T-helper 17 cell (primary cell): ENCODE data around the gene NDST1. TPM values are rescaled to one million over a fixed set of nuclear protein-coding genes. Genes with fewer than 3 reads are reported as not detected.

Experiments used
- ATAC-seq: fragments of 150-1000 bp; cut with Tn5 transposase; 2 replicates; pipeline ENCODE4 v1.10.0; 2021; ENCODE audit warnings: mild to moderate bottlenecking, moderate library complexity
- DNase-seq, 3 donors: peaks; one replicate each; pipeline versions ENCODE4 v3.0.0 to v3.0.0-alpha.2; 2020 to 2021
- H3K9me3 ChIP-seq: one replicate; pipeline ENCODE4 v1.7.0; 2013; ENCODE audit warnings: low read length, mild to moderate bottlenecking; ENCODE audit not compliant: control insufficient read depth, poor library complexity, severe bottlenecking
- H3K27ac Mint-ChIP-seq: one replicate; pipeline ENCODE4 v1.8.0; 2022; ENCODE audit warnings: mild to moderate bottlenecking, moderate library complexity, mixed read lengths
- H3K27me3 Mint-ChIP-seq: one replicate; pipeline ENCODE4 v1.8.0; 2022; ENCODE audit warnings: mixed read lengths
- H3K36me3 Mint-ChIP-seq: one replicate; pipeline ENCODE4 v1.8.0; 2022; ENCODE audit warnings: low read depth, mixed read lengths
- H3K4me1 Mint-ChIP-seq: one replicate; pipeline ENCODE4 v1.8.0; 2022; ENCODE audit warnings: mild to moderate bottlenecking, mixed read lengths
- H3K4me3 Mint-ChIP-seq: one replicate; pipeline ENCODE4 v1.8.0; 2022; ENCODE audit warnings: mild to moderate bottlenecking, moderate library complexity, mixed read lengths
- total RNA-seq, 4 donors: library from RNA in 2 of 4; stranded (reverse) in 2 of 4; gene quantifications; one replicate each; pipeline ENCODE4 v1.2.3 and lab custom pipeline; 2022 to 2026

Gene NDST1
- total RNA-seq, 2 donors from 2014 or later, result 2.2 to 13.7 TPM

GRCh38 chr5:150556106-150556505 is 48.2 kb downstream of the NDST1 start:
- no peaks in the 10 kb centered on the region for H3K9me3 ChIP-seq
- ATAC-seq, result no peak
- Mint-ChIP-seq H3K27me3 (peaks cover 11% of the 10 kb centered on the region), H3K4me3 (no peak overlapping the region), H3K36me3 (no peaks in the 10 kb centered on the region), H3K4me1 (no peaks in the 10 kb centered on the region), H3K27ac (no peak overlapping the region)
- no peak for DNase-seq

GRCh38 chr5:150556859-150557508 is 49.1 kb downstream of the NDST1 start:
- no peak for ATAC-seq
- H3K27ac Mint-ChIP-seq, result no peak overlapping the region
- H3K4me3 Mint-ChIP-seq, result no peak overlapping the region
- H3K27me3 Mint-ChIP-seq, result peaks cover 2% of the 10 kb centered on the region
- no peaks in the 10 kb centered on the region for H3K36me3 Mint-ChIP-seq
- DNase-seq, result no peak
- no peaks in the 10 kb centered on the region for H3K4me1 Mint-ChIP-seq
- no peaks in the 10 kb centered on the region for H3K9me3 ChIP-seq

- H3K27ac Mint-ChIP-seq, result no peak overlapping the region
- no peaks in the 10 kb centered on the region for H3K4me1 Mint-ChIP-seq
These were observed 49.6 kb downstream of the NDST1 start for GRCh38 chr5:150557509-150557872.

GRCh38 chr5:150558088-150558621 is 50.2 kb downstream of the NDST1 start:
- Mint-ChIP-seq H3K27ac (no peak overlapping the region), H3K27me3 (peaks cover 6% of the 10 kb centered on the region), H3K4me3 (no peak overlapping the region), H3K36me3 (no peaks in the 10 kb centered on the region), H3K4me1 (no peaks in the 10 kb centered on the region)
- ATAC-seq (no peak), DNase-seq (no peak)
- H3K9me3 ChIP-seq, result no peaks in the 10 kb centered on the region

More at GRCh38 chr5:150557509-150557872, 49.6 kb downstream of the NDST1 start:
- Mint-ChIP-seq H3K27me3 (peaks cover 1% of the 10 kb centered on the region), H3K36me3 (no peaks in the 10 kb centered on the region), H3K4me3 (no peak overlapping the region)
- no peaks in the 10 kb centered on the region for H3K9me3 ChIP-seq
- DNase-seq (no peak), ATAC-seq (no peak)

GRCh38 chr5:150559088-150559487 is 51.2 kb downstream of the NDST1 start:
- H3K4me3 Mint-ChIP-seq, result no peak overlapping the region
- H3K9me3 ChIP-seq, result no peaks in the 10 kb centered on the region

GRCh38 chr5:150559701-150560100 is 51.8 kb downstream of the NDST1 start:
- H3K36me3 Mint-ChIP-seq, result no peaks in the 10 kb centered on the region
- ATAC-seq, result no peak
- no peaks in the 10 kb centered on the region for H3K4me1 Mint-ChIP-seq
- no peak overlapping the region for H3K27ac Mint-ChIP-seq
- H3K4me3 Mint-ChIP-seq, result no peak overlapping the region
- peaks cover 6% of the 10 kb centered on the region for H3K27me3 Mint-ChIP-seq
- no peak for DNase-seq
- no peaks in the 10 kb centered on the region for H3K9me3 ChIP-seq

More at GRCh38 chr5:150559088-150559487, 51.2 kb downstream of the NDST1 start:
- ATAC-seq (no peak), DNase-seq (no peak)
- Mint-ChIP-seq H3K27me3 (peaks cover 6% of the 10 kb centered on the region), H3K27ac (no peak overlapping the region), H3K4me1 (no peaks in the 10 kb centered on the region), H3K36me3 (no peaks in the 10 kb centered on the region)

- H3K4me1 Mint-ChIP-seq, result no peaks in the 10 kb centered on the region
- ATAC-seq (peak; percentile 98), DNase-seq (peak; percentile 59 to 79 (median 62))
- no peak overlapping the region for H3K4me3 Mint-ChIP-seq
- no peak overlapping the region for H3K27ac Mint-ChIP-seq
- no peaks in the 10 kb centered on the region for H3K9me3 ChIP-seq
- no peaks in the 10 kb centered on the region for H3K36me3 Mint-ChIP-seq
- H3K27me3 Mint-ChIP-seq, result peaks cover 6% of the 10 kb centered on the region
These were observed 52.7 kb downstream of the NDST1 start for GRCh38 chr5:150560401-150561191.

- H3K4me3 Mint-ChIP-seq, result no peak overlapping the region
- peaks cover 6% of the 10 kb centered on the region for H3K27me3 Mint-ChIP-seq
- no peaks in the 10 kb centered on the region for H3K36me3 Mint-ChIP-seq
- no peaks in the 10 kb centered on the region for H3K9me3 ChIP-seq
- DNase-seq (no peak), ATAC-seq (peak; percentile 33)
- H3K27ac Mint-ChIP-seq, result no peak overlapping the region
- no peaks in the 10 kb centered on the region for H3K4me1 Mint-ChIP-seq
These were observed 53.2 kb downstream of the NDST1 start for GRCh38 chr5:150561192-150561512.

GRCh38 chr5:150561571-150562275 is 53.8 kb downstream of the NDST1 start:
- H3K27ac Mint-ChIP-seq, result no peak overlapping the region
- DNase-seq (no peak), ATAC-seq (no peak)
- H3K27me3 Mint-ChIP-seq, result peaks cover 6% of the 10 kb centered on the region
- no peaks in the 10 kb centered on the region for H3K4me1 Mint-ChIP-seq
- H3K36me3 Mint-ChIP-seq, result no peaks in the 10 kb centered on the region
- H3K9me3 ChIP-seq, result no peaks in the 10 kb centered on the region
- no peak overlapping the region for H3K4me3 Mint-ChIP-seq

GRCh38 chr5:150562832-150563231 is 54.9 kb downstream of the NDST1 start:
- H3K36me3 Mint-ChIP-seq, result no peaks in the 10 kb centered on the region
- DNase-seq (no peak), ATAC-seq (no peak)
- no peak overlapping the region for H3K4me3 Mint-ChIP-seq
- no peaks in the 10 kb centered on the region for H3K9me3 ChIP-seq
- H3K27ac Mint-ChIP-seq, result no peak overlapping the region
- no peaks in the 10 kb centered on the region for H3K4me1 Mint-ChIP-seq
- peaks cover 6% of the 10 kb centered on the region for H3K27me3 Mint-ChIP-seq

- no peaks in the 10 kb centered on the region for H3K9me3 ChIP-seq
- no peak overlapping the region for H3K4me3 Mint-ChIP-seq
- H3K27me3 Mint-ChIP-seq, result peaks cover 6% of the 10 kb centered on the region
- H3K27ac Mint-ChIP-seq, result no peak overlapping the region
- peaks cover 2% of the 10 kb centered on the region for H3K4me1 Mint-ChIP-seq
- DNase-seq, result no peak
- no peak for ATAC-seq
- H3K36me3 Mint-ChIP-seq, result no peaks in the 10 kb centered on the region
These were observed 57.9 kb downstream of the NDST1 start for GRCh38 chr5:150565868-150566267.

GRCh38 chr5:150567031-150567717 is 59.2 kb downstream of the NDST1 start:
- H3K9me3 ChIP-seq, result no peaks in the 10 kb centered on the region
- no peak overlapping the region for H3K4me3 Mint-ChIP-seq
- H3K36me3 Mint-ChIP-seq, result no peaks in the 10 kb centered on the region
- peaks cover 6% of the 10 kb centered on the region for H3K27me3 Mint-ChIP-seq
- H3K4me1 Mint-ChIP-seq, result peaks cover 2% of the 10 kb centered on the region
- DNase-seq (no peak), ATAC-seq (no peak)
- no peak overlapping the region for H3K27ac Mint-ChIP-seq

- Mint-ChIP-seq H3K4me1 (peaks cover 2% of the 10 kb centered on the region), H3K36me3 (no peaks in the 10 kb centered on the region), H3K27ac (no peak overlapping the region), H3K4me3 (no peak overlapping the region), H3K27me3 (no peaks in the 10 kb centered on the region)
- ATAC-seq (no peak), DNase-seq (no peak)
- no peaks in the 10 kb centered on the region for H3K9me3 ChIP-seq
These were observed 60.7 kb downstream of the NDST1 start for GRCh38 chr5:150568663-150569062.
